HepG2 (cell line): Measurements from ENCODE around the gene ONECUT2. TPM values are rescaled to one million over a fixed set of nuclear protein-coding genes. Genes with fewer than 3 reads are reported as not detected.
A peak's percentile ranks its signal among the peaks of the same experiment; 100 is the strongest.

Experiments
- DMAP1 ChIP-seq: IDR thresholded peaks from 2 replicates; pipeline ENCODE4 v1.6.1; 2016
- ESRRA ChIP-seq: sonication (generic); formaldehyde crosslinking; IDR thresholded peaks from 2 replicates; pipeline ENCODE4 v1.5.1; 2020; ENCODE audit warnings: mild to moderate bottlenecking, low read depth, missing genetic modification reagents
- HDAC1 ChIP-seq: sonication (generic); formaldehyde crosslinking; IDR thresholded peaks from 2 replicates; pipeline ENCODE4 v1.5.1; 2020; ENCODE audit warnings: mild to moderate bottlenecking, missing genetic modification reagents
- HNRNPK ChIP-seq: fragments of 200-400 bp; formaldehyde crosslinking; IDR thresholded peaks from 2 replicates; pipeline ENCODE4 v1.6.1; 2018; ENCODE audit warnings: low read length, low read depth, moderate library complexity, mild to moderate bottlenecking; ENCODE audit not compliant: poor library complexity, severe bottlenecking
- MED13 ChIP-seq: sonication (generic); formaldehyde crosslinking; IDR thresholded peaks from 2 replicates; pipeline ENCODE4 v1.5.0; 2020; ENCODE audit warnings: missing genetic modification reagents
- MTA1 ChIP-seq: sonication (generic); formaldehyde crosslinking; IDR thresholded peaks from 2 replicates; pipeline ENCODE4 v1.4.0; 2020; ENCODE audit warnings: missing genetic modification reagents, mild to moderate bottlenecking, borderline replicate concordance
- NCOA2 ChIP-seq: sonication (generic); formaldehyde crosslinking; IDR thresholded peaks from 2 replicates; pipeline ENCODE4 v1.8.0; 2022; ENCODE audit warnings: inconsistent platforms
- SAP130 ChIP-seq: IDR thresholded peaks from 2 replicates; pipeline ENCODE4 v1.6.1; 2016; ENCODE audit warnings: low read depth
- SP1 ChIP-seq, 2 experiments: fragments of 450-650 bp in 1 of 2; sonication (generic) in 1 of 2; formaldehyde crosslinking in 1 of 2; IDR thresholded peaks; 2 replicates each; pipeline versions ENCODE4 v1.4.0 to v1.6.1; 2016 to 2020; ENCODE audit warnings: missing genetic modification reagents in 1 of 2
- ZNF557 ChIP-seq: sonication (generic); formaldehyde crosslinking; IDR thresholded peaks from 2 replicates; pipeline ENCODE4 v1.4.0; 2020; ENCODE audit warnings: missing genetic modification reagents
- ZNF746 ChIP-seq: sonication (generic); formaldehyde crosslinking; IDR thresholded peaks from 2 replicates; pipeline ENCODE4 v1.8.0; 2022; ENCODE audit warnings: mild to moderate bottlenecking, missing genetic modification reagents
- polyA plus RNA-seq, 8 experiments: library from polyadenylated mRNA; depleted of rRNA in 3 of 8; stranded (reverse) in 7 of 8; unstranded in 1 of 8; fragments of >200 nt; fragmentation: Illumina TruSeq in 4 of 8; extraction: Trizol in 4 of 8; gene quantifications; 2 replicates each; pipeline versions ENCODE4 v1.2.1 to v1.2.3, GENCODE V29; 2011 to 2016; ENCODE audit warnings: low read depth in 4 of 8, missing spikeins in 1 of 8, mixed read lengths in 1 of 8; ENCODE audit not compliant: insufficient read depth in 1 of 8
- total RNA-seq, 5 experiments: library from RNA; depleted of rRNA; stranded (reverse); fragments of >200 nt; fragmentation: Illumina TruSeq; extraction: Trizol; gene quantifications; 2 replicates each; pipeline ENCODE4 v1.2.3, GENCODE V29; 2016; ENCODE audit warnings: low read depth in 1 of 5
- TF ChIP-seq, protein P1 (sequence below): sonication (generic); formaldehyde crosslinking; IDR thresholded peaks from 2 replicates; pipeline ENCODE4 v1.4.0; 2020; ENCODE audit warnings: missing genetic modification reagents
- TF ChIP-seq, protein P2 (sequence below): sonication (generic); formaldehyde crosslinking; IDR thresholded peaks from 2 replicates; pipeline ENCODE4 v1.4.0; 2020; ENCODE audit warnings: missing genetic modification reagents
- TF ChIP-seq, protein P3 (sequence below): sonication (generic); formaldehyde crosslinking; IDR thresholded peaks from 2 replicates; pipeline ENCODE4 v1.5.1; 2020; ENCODE audit warnings: mild to moderate bottlenecking, moderate library complexity, missing genetic modification reagents
- TF ChIP-seq, protein P4 (sequence below): sonication (generic); formaldehyde crosslinking; conservative IDR thresholded peaks from 2 replicates; pipeline ENCODE4 v1.4.0; 2020; ENCODE audit warnings: missing genetic modification reagents
- TF ChIP-seq, protein P5 (sequence below): sonication (generic); formaldehyde crosslinking; IDR thresholded peaks from 2 replicates; pipeline ENCODE4 v1.5.1; 2020; ENCODE audit warnings: mild to moderate bottlenecking, missing genetic modification reagents, borderline replicate concordance

The ONECUT2 gene
- total and polyA plus RNA-seq, 2 of the 13 experiments (the other 11 are each of a cell fraction or from before 2014, with no cell fraction given) = 3.0 to 3.2 TPM

DNA sequence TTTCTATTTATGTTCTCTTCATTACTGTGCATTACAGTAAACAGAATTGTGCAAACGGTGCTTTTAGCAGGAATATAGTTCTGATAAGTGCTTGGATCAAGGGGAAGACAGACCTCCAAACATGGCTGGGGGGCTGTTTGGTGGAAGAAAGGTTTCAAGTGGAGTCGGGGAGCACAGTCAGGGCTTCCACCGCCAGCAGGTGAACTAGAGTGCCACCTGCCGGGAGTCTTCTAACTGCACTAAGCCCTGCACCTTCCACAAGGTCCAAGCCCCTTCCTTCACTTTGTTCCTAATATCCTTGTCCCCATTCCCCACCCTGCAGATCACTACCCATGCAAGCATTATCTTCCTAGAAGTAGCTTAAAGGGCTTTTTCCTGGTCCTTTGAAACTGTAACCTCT, 11.1 kb downstream of the ONECUT2 start (continued):
- TF ChIP-seq, protein P1, sequence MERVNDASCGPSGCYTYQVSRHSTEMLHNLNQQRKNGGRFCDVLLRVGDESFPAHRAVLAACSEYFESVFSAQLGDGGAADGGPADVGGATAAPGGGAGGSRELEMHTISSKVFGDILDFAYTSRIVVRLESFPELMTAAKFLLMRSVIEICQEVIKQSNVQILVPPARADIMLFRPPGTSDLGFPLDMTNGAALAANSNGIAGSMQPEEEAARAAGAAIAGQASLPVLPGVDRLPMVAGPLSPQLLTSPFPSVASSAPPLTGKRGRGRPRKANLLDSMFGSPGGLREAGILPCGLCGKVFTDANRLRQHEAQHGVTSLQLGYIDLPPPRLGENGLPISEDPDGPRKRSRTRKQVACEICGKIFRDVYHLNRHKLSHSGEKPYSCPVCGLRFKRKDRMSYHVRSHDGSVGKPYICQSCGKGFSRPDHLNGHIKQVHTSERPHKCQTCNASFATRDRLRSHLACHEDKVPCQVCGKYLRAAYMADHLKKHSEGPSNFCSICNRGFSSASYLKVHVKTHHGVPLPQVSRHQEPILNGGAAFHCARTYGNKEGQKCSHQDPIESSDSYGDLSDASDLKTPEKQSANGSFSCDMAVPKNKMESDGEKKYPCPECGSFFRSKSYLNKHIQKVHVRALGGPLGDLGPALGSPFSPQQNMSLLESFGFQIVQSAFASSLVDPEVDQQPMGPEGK (CRISPR knock-in tag) = no peak
- 0 out of 2 replicates have a peak, but pooled peaks have one; percentile 24 for TF ChIP-seq HDAC1 (CRISPR knock-in tag)
- TF ChIP-seq, protein P2, sequence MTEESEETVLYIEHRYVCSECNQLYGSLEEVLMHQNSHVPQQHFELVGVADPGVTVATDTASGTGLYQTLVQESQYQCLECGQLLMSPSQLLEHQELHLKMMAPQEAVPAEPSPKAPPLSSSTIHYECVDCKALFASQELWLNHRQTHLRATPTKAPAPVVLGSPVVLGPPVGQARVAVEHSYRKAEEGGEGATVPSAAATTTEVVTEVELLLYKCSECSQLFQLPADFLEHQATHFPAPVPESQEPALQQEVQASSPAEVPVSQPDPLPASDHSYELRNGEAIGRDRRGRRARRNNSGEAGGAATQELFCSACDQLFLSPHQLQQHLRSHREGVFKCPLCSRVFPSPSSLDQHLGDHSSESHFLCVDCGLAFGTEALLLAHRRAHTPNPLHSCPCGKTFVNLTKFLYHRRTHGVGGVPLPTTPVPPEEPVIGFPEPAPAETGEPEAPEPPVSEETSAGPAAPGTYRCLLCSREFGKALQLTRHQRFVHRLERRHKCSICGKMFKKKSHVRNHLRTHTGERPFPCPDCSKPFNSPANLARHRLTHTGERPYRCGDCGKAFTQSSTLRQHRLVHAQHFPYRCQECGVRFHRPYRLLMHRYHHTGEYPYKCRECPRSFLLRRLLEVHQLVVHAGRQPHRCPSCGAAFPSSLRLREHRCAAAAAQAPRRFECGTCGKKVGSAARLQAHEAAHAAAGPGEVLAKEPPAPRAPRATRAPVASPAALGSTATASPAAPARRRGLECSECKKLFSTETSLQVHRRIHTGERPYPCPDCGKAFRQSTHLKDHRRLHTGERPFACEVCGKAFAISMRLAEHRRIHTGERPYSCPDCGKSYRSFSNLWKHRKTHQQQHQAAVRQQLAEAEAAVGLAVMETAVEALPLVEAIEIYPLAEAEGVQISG = peak; percentile 4; the same call in 1 of the 2 replicates
- no peak for TF ChIP-seq MED13 (CRISPR knock-in tag)
- peak; percentile 54 for TF ChIP-seq HNRNPK
- TF ChIP-seq, protein P3, sequence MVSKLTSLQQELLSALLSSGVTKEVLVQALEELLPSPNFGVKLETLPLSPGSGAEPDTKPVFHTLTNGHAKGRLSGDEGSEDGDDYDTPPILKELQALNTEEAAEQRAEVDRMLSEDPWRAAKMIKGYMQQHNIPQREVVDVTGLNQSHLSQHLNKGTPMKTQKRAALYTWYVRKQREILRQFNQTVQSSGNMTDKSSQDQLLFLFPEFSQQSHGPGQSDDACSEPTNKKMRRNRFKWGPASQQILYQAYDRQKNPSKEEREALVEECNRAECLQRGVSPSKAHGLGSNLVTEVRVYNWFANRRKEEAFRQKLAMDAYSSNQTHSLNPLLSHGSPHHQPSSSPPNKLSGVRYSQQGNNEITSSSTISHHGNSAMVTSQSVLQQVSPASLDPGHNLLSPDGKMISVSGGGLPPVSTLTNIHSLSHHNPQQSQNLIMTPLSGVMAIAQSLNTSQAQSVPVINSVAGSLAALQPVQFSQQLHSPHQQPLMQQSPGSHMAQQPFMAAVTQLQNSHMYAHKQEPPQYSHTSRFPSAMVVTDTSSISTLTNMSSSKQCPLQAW = no peak
- 0 out of 2 replicates have a peak, but pooled peaks have one; percentile 10 for TF ChIP-seq SAP130 (CRISPR knock-in tag)
- no peak for TF ChIP-seq DMAP1 (CRISPR knock-in tag)
- no peak for TF ChIP-seq ESRRA (CRISPR knock-in tag)
- TF ChIP-seq ZNF746 (CRISPR knock-in tag) = no peak
- no peak for TF ChIP-seq MTA1
- TF ChIP-seq SP1 (IDR thresholded peaks at IDR 0.05) = no peak
- TF ChIP-seq SP1 (CRISPR knock-in tag; IDR thresholded peaks at IDR 0.05) = no peak
- TF ChIP-seq, protein P4, sequence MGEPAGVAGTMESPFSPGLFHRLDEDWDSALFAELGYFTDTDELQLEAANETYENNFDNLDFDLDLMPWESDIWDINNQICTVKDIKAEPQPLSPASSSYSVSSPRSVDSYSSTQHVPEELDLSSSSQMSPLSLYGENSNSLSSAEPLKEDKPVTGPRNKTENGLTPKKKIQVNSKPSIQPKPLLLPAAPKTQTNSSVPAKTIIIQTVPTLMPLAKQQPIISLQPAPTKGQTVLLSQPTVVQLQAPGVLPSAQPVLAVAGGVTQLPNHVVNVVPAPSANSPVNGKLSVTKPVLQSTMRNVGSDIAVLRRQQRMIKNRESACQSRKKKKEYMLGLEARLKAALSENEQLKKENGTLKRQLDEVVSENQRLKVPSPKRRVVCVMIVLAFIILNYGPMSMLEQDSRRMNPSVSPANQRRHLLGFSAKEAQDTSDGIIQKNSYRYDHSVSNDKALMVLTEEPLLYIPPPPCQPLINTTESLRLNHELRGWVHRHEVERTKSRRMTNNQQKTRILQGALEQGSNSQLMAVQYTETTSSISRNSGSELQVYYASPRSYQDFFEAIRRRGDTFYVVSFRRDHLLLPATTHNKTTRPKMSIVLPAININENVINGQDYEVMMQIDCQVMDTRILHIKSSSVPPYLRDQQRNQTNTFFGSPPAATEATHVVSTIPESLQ (CRISPR knock-in tag) = no peak
- TF ChIP-seq NCOA2 = no peak
- TF ChIP-seq, protein P5, sequence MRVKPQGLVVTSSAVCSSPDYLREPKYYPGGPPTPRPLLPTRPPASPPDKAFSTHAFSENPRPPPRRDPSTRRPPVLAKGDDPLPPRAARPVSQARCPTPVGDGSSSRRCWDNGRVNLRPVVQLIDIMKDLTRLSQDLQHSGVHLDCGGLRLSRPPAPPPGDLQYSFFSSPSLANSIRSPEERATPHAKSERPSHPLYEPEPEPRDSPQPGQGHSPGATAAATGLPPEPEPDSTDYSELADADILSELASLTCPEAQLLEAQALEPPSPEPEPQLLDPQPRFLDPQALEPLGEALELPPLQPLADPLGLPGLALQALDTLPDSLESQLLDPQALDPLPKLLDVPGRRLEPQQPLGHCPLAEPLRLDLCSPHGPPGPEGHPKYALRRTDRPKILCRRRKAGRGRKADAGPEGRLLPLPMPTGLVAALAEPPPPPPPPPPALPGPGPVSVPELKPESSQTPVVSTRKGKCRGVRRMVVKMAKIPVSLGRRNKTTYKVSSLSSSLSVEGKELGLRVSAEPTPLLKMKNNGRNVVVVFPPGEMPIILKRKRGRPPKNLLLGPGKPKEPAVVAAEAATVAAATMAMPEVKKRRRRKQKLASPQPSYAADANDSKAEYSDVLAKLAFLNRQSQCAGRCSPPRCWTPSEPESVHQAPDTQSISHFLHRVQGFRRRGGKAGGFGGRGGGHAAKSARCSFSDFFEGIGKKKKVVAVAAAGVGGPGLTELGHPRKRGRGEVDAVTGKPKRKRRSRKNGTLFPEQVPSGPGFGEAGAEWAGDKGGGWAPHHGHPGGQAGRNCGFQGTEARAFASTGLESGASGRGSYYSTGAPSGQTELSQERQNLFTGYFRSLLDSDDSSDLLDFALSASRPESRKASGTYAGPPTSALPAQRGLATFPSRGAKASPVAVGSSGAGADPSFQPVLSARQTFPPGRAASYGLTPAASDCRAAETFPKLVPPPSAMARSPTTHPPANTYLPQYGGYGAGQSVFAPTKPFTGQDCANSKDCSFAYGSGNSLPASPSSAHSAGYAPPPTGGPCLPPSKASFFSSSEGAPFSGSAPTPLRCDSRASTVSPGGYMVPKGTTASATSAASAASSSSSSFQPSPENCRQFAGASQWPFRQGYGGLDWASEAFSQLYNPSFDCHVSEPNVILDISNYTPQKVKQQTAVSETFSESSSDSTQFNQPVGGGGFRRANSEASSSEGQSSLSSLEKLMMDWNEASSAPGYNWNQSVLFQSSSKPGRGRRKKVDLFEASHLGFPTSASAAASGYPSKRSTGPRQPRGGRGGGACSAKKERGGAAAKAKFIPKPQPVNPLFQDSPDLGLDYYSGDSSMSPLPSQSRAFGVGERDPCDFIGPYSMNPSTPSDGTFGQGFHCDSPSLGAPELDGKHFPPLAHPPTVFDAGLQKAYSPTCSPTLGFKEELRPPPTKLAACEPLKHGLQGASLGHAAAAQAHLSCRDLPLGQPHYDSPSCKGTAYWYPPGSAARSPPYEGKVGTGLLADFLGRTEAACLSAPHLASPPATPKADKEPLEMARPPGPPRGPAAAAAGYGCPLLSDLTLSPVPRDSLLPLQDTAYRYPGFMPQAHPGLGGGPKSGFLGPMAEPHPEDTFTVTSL (CRISPR knock-in tag) = 0 out of 2 replicates have a peak, but pooled peaks have one; percentile 7
- no peak for TF ChIP-seq ZNF557 (CRISPR knock-in tag)
